ENCODE data around the gene PDLIM7. TPM values are rescaled to one million over a fixed set of nuclear protein-coding genes. Genes with fewer than 3 reads are reported as not detected.

Gene PDLIM7
- total and polyA plus RNA-seq, 2 donors (not counting 3 experiments of a cell fraction or from before 2014, with no cell fraction given): 314 to 318 TPM

DNA sequence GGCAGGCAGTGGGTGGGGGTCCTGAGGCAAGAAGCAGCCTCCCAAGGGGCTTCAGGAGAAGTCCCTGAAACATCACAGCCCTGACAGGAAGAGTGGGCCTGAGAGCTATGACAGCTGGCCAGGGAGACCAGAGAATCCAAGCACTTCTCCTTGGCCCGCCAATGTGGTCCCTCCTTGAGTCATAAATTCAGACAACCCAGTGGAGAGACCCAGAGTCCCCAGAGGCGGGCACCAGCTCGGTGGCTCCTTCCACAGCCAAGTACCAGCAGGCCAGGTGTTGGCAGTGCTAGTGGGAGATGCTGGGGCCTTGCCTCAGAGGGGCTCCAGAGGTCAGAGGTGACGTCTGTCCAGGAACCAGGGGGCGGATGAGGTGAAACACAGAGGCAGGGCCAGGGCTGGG is 13.8 kb upstream of the PDLIM7 start:
- Histone ChIP-seq H3K27me3 (ENCODE audit: control insufficient read depth in 2 of 2, insufficient read depth in 2 of 2, low read length in 2 of 2) (no peaks in the 10 kb centered on the region), H3K4me3 (replicated peaks in 1 of 3; ENCODE audit: insufficient read depth in 1 of 3, low read depth in 1 of 3, low read length in 3 of 3) (no peak overlapping the region), H3K9ac (replicated peaks; ENCODE audit: extremely low read depth, insufficient read depth, low read length) (no peak overlapping the region), H3K4me2 (ENCODE audit: insufficient read depth, low read length) (no peak overlapping the region), H3K9me3 (replicated peaks; ENCODE audit: control insufficient read depth, insufficient read depth, low read length) (no peaks in the 10 kb centered on the region), H4K20me1 (replicated peaks; ENCODE audit: control insufficient read depth, extremely low read depth, insufficient read depth, low read length) (no peaks in the 10 kb centered on the region), H3K9me1 (replicated peaks; ENCODE audit: control insufficient read depth, extremely low read depth, insufficient read depth, low read length) (no peaks in the 10 kb centered on the region), H3K79me2 (ENCODE audit: control insufficient read depth, insufficient read depth, low read length) (peaks cover 11% of the 10 kb centered on the region), H3K36me3 (ENCODE audit: control insufficient read depth in 2 of 2, extremely low read depth in 1 of 2, insufficient read depth in 2 of 2, low read length in 2 of 2) (peaks cover 9 to 42% of the 10 kb centered on the region in 2 experiments), H2AFZ (ENCODE audit: low read depth, low read length) (no peak overlapping the region), H3K4me1 (ENCODE audit: control insufficient read depth, extremely low read depth, insufficient read depth, low read length) (peaks cover 15% of the 10 kb centered on the region), H3K27ac (ENCODE audit: insufficient read depth, low read depth, low read length) (no peak overlapping the region)
- ChIA-PET CTCF (interaction anchor here (3.8 kb wide), 1 partner anchor 11 kb away, joined by 22 read pairs; no protein-coding TSS in a partner anchor), POLR2A (no interaction called here)
- DNase-seq (ENCODE audit: low read depth, low spot score) (no peak), FAIRE-seq (no peak)
- intact Hi-C loops (cut with micrococcal nuclease): no loop called here
- TF ChIP-seq JUN (IDR thresholded peaks at IDR 0.05; ENCODE audit: borderline replicate concordance, insufficient read depth, insufficient read length, low read depth) (no peak), POLR2AphosphoS5 (IDR thresholded peaks at IDR 0.05; ENCODE audit: insufficient read depth, low read depth, low read length) (no peak), MAX (IDR thresholded peaks at IDR 0.05; ENCODE audit: insufficient read depth, insufficient read length) (no peak), CTCF (IDR thresholded peaks at IDR 0.05; ENCODE audit: extremely low read depth in 1 of 2, insufficient read depth in 1 of 2, low read depth in 1 of 2, low read length in 2 of 2) (no peak), EZH2 (IDR thresholded peaks at IDR 0.05; ENCODE audit: borderline replicate concordance, low read depth, low read length, severe bottlenecking) (no peak), GATA2 (IDR thresholded peaks at IDR 0.05; ENCODE audit: insufficient read depth, insufficient read length, low read depth, low read length) (no peak), POLR2A (IDR thresholded peaks at IDR 0.05; ENCODE audit: low read depth, low read length) (no peak), MYC (IDR thresholded peaks at IDR 0.05; ENCODE audit: low read depth, low read length) (no peak), FOS (IDR thresholded peaks at IDR 0.05; ENCODE audit: borderline replicate concordance, insufficient read depth, low read length) (no peak)
- dilution Hi-C loops (cut with MboI; ENCODE audit: extremely low pct_ligation_motif_present, low sequenced_read_pairs): no loop called here
- BruUV-seq (replicated peaks): no TSS peak
